Ramos (cell line): Measurements from ENCODE around the gene INAFM1.
"Not testable (repeated sequence)": the region's sequence is repeated elsewhere in the genome, so short reads cannot be mapped to it uniquely, and the experiment has no call there.

Experiments
- in situ Hi-C: fragments of 300-500 bp; cut with MboI; formaldehyde crosslinking; loops from one replicate; pipeline ENCODE4 v1.14.3; 2022; ENCODE audit warnings: low sequenced_read_pairs; ENCODE audit not compliant: unreplicated experiment

The INAFM1 gene

GRCh38 chr19:47266401-47266941, 8.2 kb upstream of the INAFM1 start:
- in situ Hi-C loops = no loop called here

- in situ Hi-C loops = no loop called here
These were observed 7.3 kb upstream of the INAFM1 start for GRCh38 chr19:47267350-47267759.

- in situ Hi-C loops = no loop called here
These were observed 6.7 kb upstream of the INAFM1 start for GRCh38 chr19:47268028-47268427.

- in situ Hi-C loops = no loop called here
These were observed 5.1 kb upstream of the INAFM1 start for GRCh38 chr19:47269596-47269995.

GRCh38 chr19:47270408-47270807, 4.3 kb upstream of the INAFM1 start:
- in situ Hi-C loops = no loop called here

- in situ Hi-C loops = no loop called here
These were observed 2.7 kb upstream of the INAFM1 start for GRCh38 chr19:47271949-47272348.

- in situ Hi-C loops = no loop called here
These were observed 2.0 kb upstream of the INAFM1 start for GRCh38 chr19:47272448-47273312.

- in situ Hi-C loops = no loop called here
These were observed 1.2 kb upstream of the INAFM1 start for GRCh38 chr19:47273313-47274070.

- in situ Hi-C loops = no loop called here
These were observed 441 bp downstream of the INAFM1 start for GRCh38 chr19:47274891-47275761.

GRCh38 chr19:47275791-47276461, 1.2 kb downstream of the INAFM1 start:
- in situ Hi-C loops = no loop called here

- in situ Hi-C loops = not testable (repeated sequence)
These were observed 1.8 kb downstream of the INAFM1 start for GRCh38 chr19:47276513-47276912.

GRCh38 chr19:47280183-47280797, 5.6 kb downstream of the INAFM1 start:
- in situ Hi-C loops = no loop called here

GRCh38 chr19:47283405-47284059, 8.8 kb downstream of the INAFM1 start:
- in situ Hi-C loops = no loop called here

GRCh38 chr19:47284324-47284899, 9.7 kb downstream of the INAFM1 start:
- in situ Hi-C loops = no loop called here

- in situ Hi-C loops = loop anchor here (5.0 to 10.0 kb wide), 2 partner anchors 96 to 399 kb away; no protein-coding TSS in a partner anchor
These were observed 21.4 kb downstream of the INAFM1 start for GRCh38 chr19:47296036-47296435.

GRCh38 chr19:47300867-47301266, 26.2 kb downstream of the INAFM1 start:
- in situ Hi-C loops = not testable (repeated sequence)

GRCh38 chr19:47302249-47302648, 27.6 kb downstream of the INAFM1 start:
- in situ Hi-C loops = no loop called here

GRCh38 chr19:47303966-47304365, 29.3 kb downstream of the INAFM1 start:
- in situ Hi-C loops = no loop called here
